GM21423 (cell line): Measurements from ENCODE around the gene OSBPL6.
"Not testable (repeated sequence)": the region's sequence is repeated elsewhere in the genome, so short reads cannot be mapped to it uniquely, and the experiment has no call there.

Source experiments
- ATAC-seq: cut with Tn5 transposase; IDR thresholded peaks from one replicate; pipeline ENCODE4 v1.9.1; 2021; ENCODE audit warnings: mild to moderate bottlenecking, moderate library complexity; ENCODE audit not compliant: unreplicated experiment

Gene OSBPL6

DNA sequence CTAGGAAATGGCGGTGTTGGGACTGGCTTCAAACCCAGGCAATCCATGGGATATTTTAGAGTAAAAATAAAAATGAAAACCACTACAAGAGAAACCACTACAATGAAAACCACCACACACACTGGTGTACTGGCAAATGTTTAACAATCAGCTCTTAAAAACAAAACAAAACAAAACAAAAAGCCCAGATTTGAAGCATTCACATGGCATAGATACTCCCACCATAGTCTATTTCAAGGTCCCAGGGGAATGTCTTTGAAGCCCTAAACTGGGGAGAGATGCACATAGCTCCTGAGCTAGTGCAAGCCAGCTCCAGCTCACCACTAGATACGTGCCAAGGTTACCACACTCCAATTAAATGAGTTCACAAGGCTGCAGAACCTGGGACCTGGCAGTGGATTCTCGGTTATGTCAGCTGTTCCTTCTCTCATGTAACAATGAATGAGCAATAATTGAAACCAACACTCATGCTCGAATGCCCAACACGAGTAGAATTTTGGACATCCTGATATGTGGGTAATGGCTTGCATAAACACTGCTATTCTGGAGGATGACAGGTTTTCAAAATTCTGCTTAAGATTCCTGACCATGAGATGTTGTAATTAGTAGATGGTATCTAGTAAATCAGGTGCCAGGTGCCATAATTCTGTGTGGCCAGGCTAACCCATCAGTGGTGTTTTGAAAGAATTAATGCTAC, 102.2 kb downstream of the OSBPL6 start:
- ATAC-seq = no peak

DNA sequence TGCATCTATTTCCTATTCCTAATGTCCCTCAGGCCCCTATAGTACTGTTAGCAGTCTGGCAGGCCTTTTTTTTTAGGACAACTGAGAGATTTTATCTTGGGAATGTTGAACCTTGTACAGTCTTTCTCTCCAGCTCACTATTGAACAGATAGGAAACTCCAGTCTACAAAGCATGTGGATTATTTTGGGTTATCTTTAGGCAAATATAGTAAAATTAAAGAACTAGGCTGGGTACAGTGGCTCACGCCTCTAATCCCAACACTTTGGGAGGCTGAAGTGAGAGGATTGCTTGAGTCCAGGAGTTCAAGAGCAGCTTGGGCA, 102.7 kb downstream of the OSBPL6 start:
- no peak for ATAC-seq

DNA sequence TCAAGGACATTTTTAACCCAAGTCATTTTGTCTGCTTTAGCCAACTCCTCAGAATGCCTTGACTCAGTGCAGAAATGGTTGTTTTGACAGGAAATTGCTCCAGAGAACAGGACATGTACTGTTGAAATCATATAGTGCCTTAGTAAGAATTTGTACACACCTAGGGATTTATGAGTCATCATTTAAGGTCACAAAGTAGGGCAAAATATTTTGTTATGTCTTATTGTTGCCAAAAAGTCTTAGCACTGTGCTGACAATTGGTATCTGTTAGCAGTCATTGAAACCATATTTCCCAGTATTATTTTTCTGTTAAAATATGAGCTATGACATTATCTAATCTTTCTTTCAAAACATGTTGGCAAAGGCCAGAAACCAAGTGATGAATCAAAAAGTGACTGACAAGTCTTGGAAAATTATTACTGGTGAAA, 104.5 kb downstream of the OSBPL6 start:
- ATAC-seq = no peak

DNA sequence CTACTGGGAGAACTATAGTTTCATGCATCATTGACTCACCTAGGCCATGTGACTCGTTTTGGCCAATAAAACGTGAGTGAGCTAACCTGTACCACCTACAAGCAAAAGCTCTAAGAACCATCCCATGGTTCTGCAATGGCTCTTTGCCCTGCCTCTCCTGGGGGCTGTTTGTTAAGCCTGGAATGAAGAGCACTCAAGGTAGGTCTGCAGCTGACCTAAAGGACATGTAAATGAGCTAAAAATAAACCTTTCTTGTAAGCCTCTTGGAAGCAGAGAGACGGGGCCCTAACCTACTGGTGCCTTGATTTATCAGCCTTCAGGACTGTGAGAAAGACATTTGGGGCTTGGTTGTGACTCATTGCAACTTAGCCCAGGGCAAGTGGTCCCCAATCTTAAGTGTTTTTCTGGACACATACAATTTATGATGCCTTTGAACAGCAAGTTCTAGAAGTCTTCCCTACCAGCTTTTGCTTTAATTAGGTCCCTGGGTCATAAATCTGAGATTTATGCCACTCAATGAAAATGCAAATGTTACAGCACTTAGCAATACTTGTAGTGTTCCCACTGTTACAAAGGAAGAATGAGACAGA, 107.4 kb downstream of the OSBPL6 start:
- ATAC-seq = no peak

DNA sequence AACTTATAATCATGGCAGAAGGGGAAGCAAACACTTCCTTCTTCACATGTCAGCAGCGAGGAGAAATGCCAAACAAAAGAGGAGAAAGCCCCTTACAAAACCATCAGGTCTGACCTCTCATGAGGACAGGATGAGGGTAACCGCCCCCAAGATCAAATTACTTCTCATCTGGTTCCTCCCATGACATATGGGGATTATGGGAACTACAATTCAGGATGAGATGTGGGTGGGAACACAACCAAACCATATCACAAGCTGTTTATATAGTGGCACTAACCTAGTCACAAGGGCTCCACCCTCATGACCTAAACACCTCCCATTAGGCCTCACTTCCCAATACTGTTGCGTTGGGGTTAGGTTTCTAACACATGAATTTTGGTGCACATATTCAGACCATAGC, 110.0 kb downstream of the OSBPL6 start:
- ATAC-seq = no peak

DNA sequence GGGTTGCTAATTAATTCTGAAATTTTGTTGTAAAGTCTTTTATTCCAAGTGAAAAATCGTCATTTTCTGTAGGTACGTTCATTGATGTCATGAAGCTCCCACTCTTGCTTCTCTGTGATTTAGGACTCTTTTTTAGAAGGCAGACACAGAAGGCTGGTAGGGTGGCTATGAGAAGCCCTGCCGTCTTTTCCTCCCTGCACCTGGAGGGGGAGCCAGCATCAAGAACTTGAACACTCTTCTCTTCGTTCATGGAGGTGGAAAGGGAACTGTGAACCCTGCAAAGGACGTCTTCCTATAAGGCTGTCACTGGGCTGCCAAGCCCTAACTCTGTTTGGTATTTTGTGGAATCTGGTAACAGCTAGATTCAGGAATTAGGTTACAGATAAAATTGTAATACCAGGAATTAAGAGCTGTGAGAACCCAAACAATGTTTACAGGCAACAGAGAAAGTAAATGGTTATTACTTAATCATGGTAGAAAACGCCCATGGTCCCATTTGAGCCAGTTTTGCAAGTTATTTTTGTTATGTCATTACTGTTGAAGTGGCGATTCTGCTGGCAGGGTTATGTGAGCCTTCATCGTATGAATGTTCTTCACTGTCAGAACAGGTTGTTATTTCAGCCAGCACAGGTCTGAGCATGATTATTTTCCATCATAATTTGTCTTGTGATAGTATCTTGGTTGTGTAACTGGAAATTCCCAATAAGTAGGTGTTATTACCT, 112.2 kb downstream of the OSBPL6 start:
- ATAC-seq = peak; percentile 94

DNA sequence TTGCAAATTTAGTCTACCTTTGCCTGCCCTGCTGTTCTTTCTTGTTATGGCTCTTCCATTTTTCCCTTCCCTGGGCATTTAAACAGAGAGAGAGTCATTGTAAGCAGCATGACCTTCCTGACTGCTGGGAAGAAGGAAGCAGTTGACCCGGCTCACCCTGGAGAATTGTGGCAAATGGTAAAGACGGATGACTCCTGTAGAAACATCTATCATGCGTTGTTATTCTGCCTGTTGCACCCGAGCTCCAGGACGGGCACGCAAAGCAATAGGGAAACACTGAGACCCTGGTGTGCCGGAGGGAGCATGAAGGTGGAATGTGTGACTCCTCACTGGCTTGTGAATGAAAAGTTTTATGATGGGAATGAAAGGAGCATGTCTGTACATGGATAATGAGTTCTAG, 113.3 kb downstream of the OSBPL6 start:
- no peak for ATAC-seq

DNA sequence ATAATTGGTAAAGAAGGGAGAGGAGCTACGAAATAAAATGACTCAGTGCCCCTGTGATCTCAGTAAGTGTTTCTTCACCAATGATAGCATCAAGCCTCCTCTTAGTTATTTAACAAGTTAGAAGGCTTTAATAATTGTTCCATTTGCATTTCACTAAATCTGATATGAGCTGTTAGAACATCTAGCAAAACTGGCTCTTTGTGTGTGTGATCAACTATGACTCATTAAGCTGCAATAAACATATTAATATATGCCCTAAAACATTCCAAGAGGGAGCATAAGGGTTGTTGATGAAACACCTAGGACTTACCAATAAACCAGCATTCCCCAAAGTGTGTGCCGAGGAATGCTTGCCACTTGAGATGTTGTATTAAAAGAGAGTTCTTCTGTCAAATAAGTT, 115.2 kb downstream of the OSBPL6 start:
- ATAC-seq = no peak

DNA sequence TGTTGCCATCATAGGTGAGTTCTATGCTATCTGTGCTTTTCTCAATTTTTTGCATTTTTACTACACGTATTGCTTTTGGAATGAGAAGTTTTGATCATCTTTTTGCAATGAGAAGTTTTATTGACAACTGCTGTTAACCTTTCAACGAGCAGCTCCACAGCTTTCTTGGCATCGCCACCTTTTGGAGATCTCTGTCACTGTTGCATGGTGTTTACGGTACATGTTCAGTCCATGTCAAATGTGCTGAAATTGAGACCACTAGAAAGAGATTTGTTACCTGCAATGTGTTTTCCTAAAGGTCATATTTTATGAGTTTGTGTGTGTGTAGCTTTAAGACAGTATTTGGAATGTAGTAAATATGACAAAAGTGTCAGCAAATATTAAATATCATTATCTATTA, 120.8 kb downstream of the OSBPL6 start:
- no peak for ATAC-seq

DNA sequence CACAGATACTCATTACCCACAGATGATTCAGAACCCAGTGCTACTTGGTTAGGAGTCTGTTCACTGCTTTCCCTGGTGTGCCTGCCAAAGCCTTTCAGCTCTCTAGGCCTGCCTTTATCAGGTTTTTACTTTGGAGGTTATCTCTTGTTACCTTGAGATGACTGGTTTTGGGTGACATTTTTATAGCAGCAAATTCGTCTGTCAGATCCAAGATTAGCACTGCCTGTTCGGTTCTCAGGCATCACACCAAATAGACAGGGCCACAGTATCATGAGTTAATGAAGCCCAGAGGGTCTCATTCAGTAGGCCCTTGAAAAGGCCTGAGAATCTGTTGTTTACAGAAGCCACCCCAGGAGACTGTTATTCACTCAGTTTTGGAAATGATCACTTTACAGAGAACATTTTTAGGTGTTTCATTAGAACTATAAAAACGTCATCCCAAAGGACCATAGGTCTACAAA, 121.2 kb downstream of the OSBPL6 start:
- ATAC-seq = no peak

DNA sequence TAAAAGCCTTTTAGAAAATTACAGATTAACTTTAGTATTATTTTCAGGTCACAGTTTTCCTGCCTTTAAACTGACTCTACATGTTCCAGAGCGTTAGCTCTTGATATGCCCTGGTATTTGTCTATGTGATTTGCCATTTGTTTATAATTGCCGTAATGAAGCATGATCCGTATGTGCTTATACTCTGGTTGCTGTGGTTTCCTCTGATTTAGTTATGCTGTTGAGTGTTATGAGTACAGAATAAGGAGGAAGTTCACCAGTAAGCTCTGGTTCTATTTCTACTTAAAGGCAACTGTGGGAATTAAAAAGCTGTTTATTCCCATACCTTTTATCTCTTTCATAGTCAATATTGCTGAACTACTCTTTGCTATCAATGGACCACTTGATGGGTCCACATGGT, 123.5 kb downstream of the OSBPL6 start:
- ATAC-seq = no peak

DNA sequence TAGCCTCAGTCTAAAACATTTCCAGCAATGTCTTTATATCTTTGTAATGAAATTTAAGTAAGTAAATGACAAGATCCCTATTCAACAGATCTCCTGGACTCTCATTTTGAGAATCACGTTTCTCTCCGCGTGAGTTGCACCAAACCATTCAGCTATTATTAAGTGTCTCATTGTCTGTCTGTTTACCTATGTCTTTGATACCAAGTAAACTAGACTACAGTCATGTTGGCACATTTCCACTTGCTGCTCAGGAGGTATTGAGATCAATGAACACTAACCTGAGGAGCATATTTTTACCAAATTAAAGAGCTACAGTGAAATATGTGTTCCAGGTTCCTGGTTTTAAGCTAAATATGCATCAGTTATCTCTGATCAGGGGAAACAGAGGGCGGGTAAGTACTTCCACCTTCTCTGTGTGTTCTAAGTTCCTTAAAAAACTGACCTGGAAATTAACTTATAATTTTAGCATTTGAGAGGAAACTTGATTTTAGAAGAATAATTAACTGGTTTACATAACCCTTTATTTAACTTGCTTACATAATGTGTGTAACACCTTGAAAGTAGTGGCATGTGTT, 125.8 kb downstream of the OSBPL6 start:
- no peak for ATAC-seq

DNA sequence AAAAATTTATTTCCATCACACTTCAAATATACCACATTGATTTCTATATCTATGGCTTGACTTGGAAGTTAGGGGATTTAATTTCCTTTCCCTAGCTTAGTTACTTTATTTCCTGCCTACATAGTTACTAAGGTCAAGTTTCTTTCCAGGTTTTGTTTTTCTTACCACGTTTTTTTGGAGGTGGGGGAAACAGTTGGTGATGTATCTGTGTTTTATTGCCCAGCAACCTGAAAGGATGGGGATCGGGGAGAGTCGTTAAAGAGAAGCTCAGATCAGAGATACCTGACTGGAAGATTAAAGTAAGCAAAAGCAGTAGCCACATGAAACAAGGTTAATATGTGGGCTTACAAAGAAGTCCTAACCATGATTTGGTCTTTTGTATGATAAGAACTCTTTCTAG, 127.8 kb downstream of the OSBPL6 start:
- no peak for ATAC-seq

DNA sequence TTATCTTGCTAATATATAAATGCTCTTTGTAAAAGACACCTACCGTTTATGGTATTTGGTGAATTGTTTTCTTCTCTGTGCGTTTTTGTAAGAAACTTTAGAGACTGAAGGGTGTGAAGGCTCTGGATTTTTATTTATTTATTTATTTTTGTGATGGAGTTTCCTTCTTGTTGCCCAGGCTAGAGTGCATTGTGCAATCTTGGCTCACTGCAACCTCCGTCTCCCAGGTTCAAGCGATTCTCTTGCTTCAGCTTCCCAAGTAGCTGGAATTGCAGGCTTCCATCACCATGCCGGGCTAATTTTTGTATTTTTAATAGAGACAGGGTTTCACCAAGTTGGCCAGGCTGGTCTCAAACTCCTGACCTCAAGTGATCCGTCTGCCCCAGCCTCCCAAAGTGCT, 129.0 kb downstream of the OSBPL6 start:
- not testable (repeated sequence) for ATAC-seq

DNA sequence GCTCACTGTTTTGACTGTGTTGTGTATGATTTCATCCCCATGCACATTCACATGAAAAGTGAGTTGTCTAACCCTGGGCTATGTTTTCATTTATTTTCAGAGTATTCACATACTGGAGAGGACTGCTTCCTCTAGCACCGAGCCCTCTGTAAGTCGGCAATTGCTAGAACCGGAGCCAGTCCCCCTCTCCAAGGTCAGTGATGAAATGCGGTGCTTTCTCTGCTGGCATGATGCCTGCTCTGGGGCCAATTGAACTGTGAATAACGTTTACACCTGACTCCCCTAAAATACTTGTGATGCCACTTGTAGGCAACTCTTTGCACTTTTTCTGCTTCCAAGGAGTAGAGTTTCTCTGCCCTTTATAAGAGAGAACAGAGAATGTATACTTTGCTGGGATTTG, 129.8 kb downstream of the OSBPL6 start:
- ATAC-seq = no peak

DNA sequence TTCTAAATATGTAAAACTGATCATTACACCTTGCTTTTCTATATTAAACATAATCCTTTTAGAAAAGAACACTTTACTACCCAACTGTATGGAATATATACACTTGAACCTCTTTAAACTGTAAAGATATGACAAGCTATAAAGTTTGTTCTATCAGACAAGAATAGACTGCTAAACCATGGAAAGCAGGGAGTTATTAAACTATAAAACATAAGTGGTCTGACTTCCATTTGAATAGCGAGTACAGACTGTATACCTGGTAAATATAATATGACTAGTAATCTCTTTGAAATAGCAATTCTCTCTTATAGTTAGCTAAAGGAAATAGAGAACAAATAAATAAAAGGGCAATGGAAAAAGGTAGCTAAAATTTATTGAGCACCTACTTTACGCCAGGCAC, 131.0 kb downstream of the OSBPL6 start:
- no peak for ATAC-seq

DNA sequence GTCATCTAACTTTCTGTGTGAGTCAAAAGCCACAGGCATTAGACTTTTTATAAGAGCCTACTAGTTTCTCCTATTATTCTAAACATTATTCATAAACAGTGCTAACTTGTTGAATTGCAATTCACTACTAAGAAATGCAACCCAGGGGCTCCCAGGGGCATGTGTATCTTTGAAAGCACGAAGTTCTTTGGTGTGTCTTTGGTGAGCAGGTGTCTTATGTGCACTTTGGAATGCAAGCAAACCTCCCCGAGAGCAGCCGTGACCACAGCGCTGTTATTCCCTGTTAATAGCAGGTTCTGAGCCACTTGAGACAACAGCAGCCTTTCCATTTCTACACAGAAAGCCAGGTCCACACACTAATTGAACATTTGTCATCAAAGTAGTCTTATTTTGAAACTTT, 133.2 kb downstream of the OSBPL6 start:
- no peak for ATAC-seq

DNA sequence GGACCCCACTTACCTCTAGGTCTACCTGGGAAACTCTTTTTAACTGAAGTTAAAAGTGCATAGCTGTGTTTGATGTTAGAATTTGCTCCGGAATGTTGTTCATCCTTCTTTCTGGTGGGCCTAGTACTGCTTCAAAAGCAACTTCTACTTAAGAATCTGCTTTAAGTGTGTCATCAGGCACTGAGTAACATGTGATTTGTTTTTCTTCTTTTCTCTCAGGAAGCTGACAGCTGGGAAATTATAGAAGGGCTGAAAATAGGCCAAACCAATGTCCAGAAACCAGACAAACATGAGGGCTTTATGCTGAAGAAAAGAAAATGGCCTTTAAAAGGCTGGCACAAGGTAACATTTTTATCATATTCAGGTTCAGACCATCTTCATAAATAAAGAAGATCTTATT, 133.7 kb downstream of the OSBPL6 start:
- ATAC-seq = no peak

DNA sequence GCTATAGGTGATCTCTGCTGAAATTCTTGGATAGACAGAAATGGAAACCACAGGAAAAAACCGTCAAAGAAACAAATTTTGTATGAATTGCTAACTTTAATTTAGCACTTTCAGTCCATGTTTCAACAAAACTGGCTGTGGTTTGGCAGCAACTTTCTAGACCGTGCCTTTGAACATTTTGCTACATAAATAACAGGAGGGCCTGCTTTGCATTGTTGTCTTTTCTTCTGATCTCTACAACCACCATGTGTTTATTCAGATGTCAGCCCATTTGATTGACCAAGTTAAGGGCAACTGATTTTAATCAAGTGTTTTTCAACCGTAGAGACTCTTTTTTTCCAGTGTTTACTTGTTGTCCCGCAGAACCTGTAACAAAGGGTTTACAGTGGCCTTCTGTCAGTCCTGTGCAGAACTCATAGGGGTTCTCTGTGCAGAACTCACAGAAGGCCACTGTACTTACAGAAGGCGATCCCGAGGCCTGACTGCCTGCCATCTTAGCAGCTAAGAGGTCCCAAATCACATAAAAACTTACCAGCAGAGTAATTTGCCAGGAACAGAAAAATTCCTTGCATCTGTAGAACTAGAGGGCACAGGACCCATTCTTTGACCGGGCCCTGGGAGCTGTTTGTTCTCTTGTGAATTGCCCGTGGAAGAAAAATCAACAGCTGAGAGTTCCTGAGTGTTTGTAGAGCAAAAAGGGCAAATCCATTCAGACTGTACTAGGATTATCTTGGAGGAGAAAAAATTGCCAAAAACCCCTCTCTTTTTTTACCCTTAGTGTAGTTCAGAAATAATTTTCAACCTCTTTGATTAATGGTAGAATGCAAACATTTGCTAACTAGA, 136.1 kb downstream of the OSBPL6 start:
- ATAC-seq = no peak

DNA sequence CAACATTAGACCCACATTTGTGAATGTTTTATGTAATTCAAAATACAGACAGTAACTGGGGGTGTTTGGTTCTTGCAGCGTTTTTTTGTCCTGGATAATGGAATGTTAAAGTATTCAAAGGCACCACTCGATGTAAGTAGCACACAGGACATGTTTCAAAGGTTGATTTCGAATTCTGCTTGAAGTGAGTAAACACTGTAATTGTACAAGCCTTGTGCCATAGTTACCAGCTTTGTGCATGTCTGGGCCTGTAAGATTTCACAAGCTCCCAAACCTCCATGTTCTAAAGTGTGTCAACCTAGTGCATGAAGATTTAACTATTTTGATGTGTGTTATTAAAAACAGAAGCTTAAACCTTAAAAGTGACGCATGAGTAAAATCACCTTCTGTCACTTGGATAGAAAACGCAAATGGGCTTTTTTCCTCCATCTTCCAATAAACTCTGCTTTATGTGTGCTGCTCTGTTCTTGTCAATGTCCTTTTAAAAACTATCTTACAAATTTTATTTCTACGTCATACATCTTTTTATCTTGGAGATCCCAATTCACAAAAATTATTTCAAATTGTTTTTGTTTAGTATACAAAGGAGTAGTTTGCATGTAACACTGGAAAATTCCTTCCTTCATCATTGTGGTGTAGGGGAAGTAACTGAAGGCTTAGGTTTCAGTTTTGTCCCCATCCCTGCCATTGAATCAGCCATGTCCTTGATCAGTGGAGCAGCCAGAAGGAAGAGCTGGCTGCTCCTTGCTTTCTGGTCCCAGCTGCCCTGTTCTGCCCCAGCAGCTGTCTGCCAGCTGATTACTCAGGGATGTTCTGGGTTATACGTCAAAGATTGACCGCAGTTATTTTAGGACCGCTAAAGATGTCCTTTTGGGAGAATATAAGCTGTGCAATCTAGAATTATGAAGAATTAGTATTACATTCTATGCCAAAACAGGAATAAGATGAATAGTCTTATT, 137.4 kb downstream of the OSBPL6 start:
- no peak for ATAC-seq
